SK-N-SH treated with all-trans-retinoic acid at 6 μM for 48 hours (cell line): Measurements from ENCODE around the gene SMARCE1.

Experiments
- ATAC-seq: fragments of 200-7000 bp; cut with Tn5 transposase; 3 replicates; pipeline ENCODE4 v1.9.1; 2020; ENCODE audit warnings: mild to moderate bottlenecking, moderate library complexity
- ARNTL ChIP-seq: fragments of 450-650 bp; formaldehyde crosslinking; IDR thresholded peaks from 2 replicates; pipeline ENCODE4 v1.5.0; 2020; ENCODE audit warnings: low read depth, mild to moderate bottlenecking, moderate library complexity, borderline replicate concordance
- BACH2 ChIP-seq: fragments of 250-450 bp; sonication (Bioruptor Pico); IDR thresholded peaks from 2 replicates; pipeline ENCODE4 v1.9.0; 2021; ENCODE audit warnings: mild to moderate bottlenecking, borderline replicate concordance
- CREB5 ChIP-seq: fragments of 250-450 bp; sonication (Bioruptor Pico); IDR thresholded peaks from 2 replicates; pipeline ENCODE4 v1.5.1; 2020; ENCODE audit warnings: low read depth, mild to moderate bottlenecking, moderate library complexity
- CSDC2 ChIP-seq: fragments of 250-450 bp; sonication (Bioruptor Pico); IDR thresholded peaks from 2 replicates; pipeline ENCODE4 v1.5.0; 2020; ENCODE audit warnings: mild to moderate bottlenecking, moderate library complexity
- ESRRG ChIP-seq: fragments of 250-450 bp; sonication (Bioruptor Pico); IDR thresholded peaks from 2 replicates; pipeline ENCODE4 v1.6.1; 2021; ENCODE audit warnings: mild to moderate bottlenecking
- GLIS3 ChIP-seq: fragments of 250-450 bp; sonication (Bioruptor Pico); IDR thresholded peaks from 2 replicates; pipeline ENCODE4 v1.5.0; 2020; ENCODE audit warnings: mild to moderate bottlenecking, moderate library complexity
- ISL1 ChIP-seq: fragments of 250-450 bp; sonication (Bioruptor Pico); IDR thresholded peaks from 2 replicates; pipeline ENCODE4 v2.1.2; 2022; ENCODE audit warnings: mild to moderate bottlenecking, moderate library complexity
- OSR1 ChIP-seq: fragments of 250-450 bp; sonication (Bioruptor Pico); IDR thresholded peaks from 2 replicates; pipeline ENCODE4 v1.8.0; 2022; ENCODE audit warnings: moderate library complexity, mild to moderate bottlenecking, inconsistent platforms
- PATZ1 ChIP-seq: fragments of 250-450 bp; sonication (Bioruptor Pico); IDR thresholded peaks from 2 replicates; pipeline ENCODE4 v1.8.0; 2020; ENCODE audit warnings: mild to moderate bottlenecking, moderate library complexity, borderline replicate concordance
- POU6F1 ChIP-seq: fragments of 250-450 bp; sonication (Bioruptor Pico); IDR thresholded peaks from 2 replicates; pipeline ENCODE4 v1.8.0; 2021; ENCODE audit warnings: low read depth, mild to moderate bottlenecking, moderate library complexity, borderline replicate concordance
- PPARA ChIP-seq: fragments of 250-450 bp; sonication (Bioruptor Pico); IDR thresholded peaks from 2 replicates; pipeline ENCODE4 v1.5.0; 2020; ENCODE audit warnings: mild to moderate bottlenecking, borderline replicate concordance
- RARB ChIP-seq: fragments of 250-450 bp; sonication (Bioruptor Pico); IDR thresholded peaks from 2 replicates; pipeline ENCODE4 v1.8.0; 2021; ENCODE audit warnings: mild to moderate bottlenecking, moderate library complexity
- SNAI2 ChIP-seq: fragments of 250-450 bp; sonication (Bioruptor Pico); IDR thresholded peaks from 2 replicates; pipeline ENCODE4 v1.5.0; 2020; ENCODE audit warnings: mild to moderate bottlenecking, moderate library complexity
- TCF4 ChIP-seq: fragments of 250-450 bp; sonication (Bioruptor Pico); IDR thresholded peaks from 2 replicates; pipeline ENCODE4 v1.8.0; 2021; ENCODE audit warnings: mild to moderate bottlenecking, moderate library complexity, borderline replicate concordance
- TSHZ2 ChIP-seq: fragments of 250-450 bp; sonication (Bioruptor Pico); IDR thresholded peaks from 2 replicates; pipeline ENCODE4 v1.5.0; 2020; ENCODE audit warnings: mild to moderate bottlenecking, moderate library complexity
- ZC3H10 ChIP-seq: fragments of 250-450 bp; sonication (Bioruptor Pico); IDR thresholded peaks from 2 replicates; pipeline ENCODE4 v1.5.1; 2021; ENCODE audit warnings: mild to moderate bottlenecking, moderate library complexity
- ZFP3 ChIP-seq: fragments of 250-450 bp; sonication (Bioruptor Pico); IDR thresholded peaks from 2 replicates; pipeline ENCODE4 v1.5.0; 2020; ENCODE audit warnings: mild to moderate bottlenecking, moderate library complexity
- ZFP30 ChIP-seq: fragments of 450-650 bp; formaldehyde crosslinking; IDR thresholded peaks from 2 replicates; pipeline ENCODE4 v1.5.0; 2022; ENCODE audit warnings: mild to moderate bottlenecking, moderate library complexity
- ZNF565 ChIP-seq: fragments of 450-650 bp; formaldehyde crosslinking; conservative IDR thresholded peaks from 2 replicates; pipeline ENCODE4 v1.5.0; 2020; ENCODE audit warnings: low read depth, mild to moderate bottlenecking, moderate library complexity
- ZNF70 ChIP-seq: fragments of 450-650 bp; formaldehyde crosslinking; IDR thresholded peaks from 2 replicates; pipeline ENCODE4 v1.5.0; 2020; ENCODE audit warnings: mild to moderate bottlenecking, moderate library complexity
- ZNF8 ChIP-seq: fragments of 450-650 bp; formaldehyde crosslinking; IDR thresholded peaks from 2 replicates; pipeline ENCODE4 v1.5.0; 2020; ENCODE audit warnings: mild to moderate bottlenecking, moderate library complexity

SMARCE1 gene

GRCh38 chr17:40632216-40632615 is 15.4 kb downstream of the SMARCE1 start:
- ATAC-seq = no peak
- no peak for TF ChIP-seq SNAI2
- TF ChIP-seq ZNF70 (CRISPR knock-in tag) = no peak
- no peak for TF ChIP-seq ZNF8 (CRISPR knock-in tag)
- TF ChIP-seq ESRRG (CRISPR knock-in tag) = no peak
- TF ChIP-seq ARNTL = no peak
- no peak for TF ChIP-seq PATZ1
- no peak for TF ChIP-seq RARB
- TF ChIP-seq PPARA (CRISPR knock-in tag) = no peak
- TF ChIP-seq ZNF565 (CRISPR knock-in tag) = no peak
- TF ChIP-seq TCF4 (CRISPR knock-in tag) = no peak
- TF ChIP-seq OSR1 (CRISPR knock-in tag) = no peak
- TF ChIP-seq CREB5 (CRISPR knock-in tag) = no peak
- TF ChIP-seq ZFP3 (CRISPR knock-in tag) = no peak
- TF ChIP-seq TSHZ2 (CRISPR knock-in tag) = no peak
- TF ChIP-seq POU6F1 (CRISPR knock-in tag) = no peak
- TF ChIP-seq ZC3H10 (CRISPR knock-in tag) = no peak
- TF ChIP-seq ZFP30 (CRISPR knock-in tag) = no peak
- no peak for TF ChIP-seq ISL1
- no peak for TF ChIP-seq BACH2 (CRISPR knock-in tag)
- no peak for TF ChIP-seq CSDC2 (CRISPR knock-in tag)

- ATAC-seq = no peak
- TF ChIP-seq GLIS3 (CRISPR knock-in tag) (no peak), ESRRG (CRISPR knock-in tag) (no peak), PPARA (CRISPR knock-in tag) (no peak), ZNF565 (CRISPR knock-in tag) (no peak), ZFP3 (CRISPR knock-in tag) (no peak), TSHZ2 (CRISPR knock-in tag) (no peak), ISL1 (no peak), PATZ1 (no peak), SNAI2 (no peak), BACH2 (CRISPR knock-in tag) (no peak), ZNF8 (CRISPR knock-in tag) (no peak), CREB5 (CRISPR knock-in tag) (no peak), TCF4 (CRISPR knock-in tag) (no peak)
These were observed 17.8 kb downstream of the SMARCE1 start for GRCh38 chr17:40629842-40630241.
